Osteoblast (primary cell): ENCODE results near the gene DLG4. TPM values are rescaled to one million over a fixed set of nuclear protein-coding genes. Genes with fewer than 3 reads are reported as not detected.

Source experiments
- DNase-seq: peaks from one replicate; pipeline ENCODE4 v3.0.0; 2011; ENCODE audit warnings: low spot score, mixed read lengths; ENCODE audit not compliant: insufficient read length; ENCODE audit errors: missing footprints
- H2AFZ ChIP-seq: 2 replicates; pipeline ENCODE4 v1.6.0; 2011; ENCODE audit warnings: mild to moderate bottlenecking, low read length
- H3K27ac ChIP-seq: 2 replicates; pipeline ENCODE4 v1.5.1; 2011; ENCODE audit warnings: mild to moderate bottlenecking, low read depth, low read length, moderate library complexity
- H3K27me3 ChIP-seq: 2 replicates; pipeline ENCODE4 v1.6.0; 2012; ENCODE audit warnings: mild to moderate bottlenecking, control low read depth, inconsistent platforms, low read length, moderate library complexity; ENCODE audit not compliant: insufficient read depth
- H3K36me3 ChIP-seq: 2 replicates; pipeline ENCODE4 v1.5.1; 2011; ENCODE audit warnings: mild to moderate bottlenecking, low read length, control low read depth, moderate library complexity; ENCODE audit not compliant: insufficient read depth
- H3K4me1 ChIP-seq: 2 replicates; pipeline ENCODE4 v1.5.1; 2011; ENCODE audit warnings: mild to moderate bottlenecking, low read length, control low read depth, moderate library complexity; ENCODE audit not compliant: insufficient read depth
- H3K4me2 ChIP-seq: 2 replicates; pipeline ENCODE4 v1.6.0; 2011; ENCODE audit warnings: mild to moderate bottlenecking, low read length; ENCODE audit not compliant: insufficient read depth
- H3K4me3 ChIP-seq: fragments of 200-600 bp; sonication (generic); 3 replicates; pipeline ENCODE4 v1.5.1; 2012; ENCODE audit warnings: mild to moderate bottlenecking, low read length, inconsistent platforms; ENCODE audit not compliant: insufficient read depth
- H3K79me2 ChIP-seq: 2 replicates; pipeline ENCODE4 v1.6.0; 2012; ENCODE audit warnings: mild to moderate bottlenecking, low read length, control low read depth, inconsistent platforms; ENCODE audit not compliant: insufficient read depth
- H3K9me3 ChIP-seq: 2 replicates; pipeline ENCODE4 v1.5.1; 2011; ENCODE audit warnings: low read depth, low read length, control low read depth
- H4K20me1 ChIP-seq: 2 replicates; pipeline ENCODE4 v1.6.0; 2012; ENCODE audit warnings: mild to moderate bottlenecking, low read length, control low read depth; ENCODE audit not compliant: insufficient read depth
- CTCF ChIP-seq: IDR thresholded peaks from 2 replicates; pipeline ENCODE4 v1.5.1; 2011; ENCODE audit warnings: mild to moderate bottlenecking, low read depth, low read length, moderate library complexity; ENCODE audit errors: extremely low read depth
- total RNA-seq: library from RNA; depleted of rRNA; stranded (reverse); fragments of >200 nt; gene quantifications from 2 replicates; pipeline ENCODE4 v1.2.3, GENCODE V29; 2012

Gene DLG4
- total RNA-seq, 1 donor, result 10.1 TPM

GRCh38 chr17:7250695-7251627 lies 31.3 kb upstream of the DLG4 start:
- Histone ChIP-seq H3K79me2 (peaks cover 70% of the 10 kb centered on the region), H3K4me3 (peak overlapping the region; percentile 78), H3K27ac (peak overlapping the region; percentile 47), H3K4me2 (peak overlapping the region; percentile 94), H3K4me1 (peaks cover 17% of the 10 kb centered on the region), H3K36me3 (peaks cover 29% of the 10 kb centered on the region), H4K20me1 (peaks cover 3% of the 10 kb centered on the region), H3K9me3 (no peaks in the 10 kb centered on the region), H3K27me3 (no peaks in the 10 kb centered on the region), H2AFZ (peak overlapping the region; percentile 3)
- no peak for TF ChIP-seq CTCF
- DNase-seq, result no peak

- Histone ChIP-seq H3K79me2 (peaks cover 73% of the 10 kb centered on the region), H3K9me3 (no peaks in the 10 kb centered on the region), H3K27ac (peak overlapping the region; percentile 47), H3K4me3 (peak overlapping the region; percentile 78), H3K4me1 (peaks cover 17% of the 10 kb centered on the region), H3K4me2 (peak overlapping the region; percentile 94), H3K36me3 (peaks cover 27% of the 10 kb centered on the region), H4K20me1 (peaks cover 3% of the 10 kb centered on the region), H2AFZ (no peak overlapping the region), H3K27me3 (no peaks in the 10 kb centered on the region)
- TF ChIP-seq CTCF, result no peak
- DNase-seq, result no peak
Measured at GRCh38 chr17:7249830-7250229, 30.2 kb upstream of the DLG4 start.

- TF ChIP-seq CTCF, result no peak
- H3K9me3 ChIP-seq, result no peaks in the 10 kb centered on the region
- H3K79me2 ChIP-seq, result peaks cover 74% of the 10 kb centered on the region
- no peaks in the 10 kb centered on the region for H3K27me3 ChIP-seq
- peaks cover 27% of the 10 kb centered on the region for H3K36me3 ChIP-seq
- peaks cover 17% of the 10 kb centered on the region for H3K4me1 ChIP-seq
- H4K20me1 ChIP-seq, result peaks cover 3% of the 10 kb centered on the region
- H3K27ac ChIP-seq, result peak overlapping the region; percentile 39
- no peak for DNase-seq
- H3K4me3 ChIP-seq, result peak overlapping the region; percentile 0
- H2AFZ ChIP-seq, result no peak overlapping the region
- H3K4me2 ChIP-seq, result no peak overlapping the region
Measured at GRCh38 chr17:7249214-7249613, 29.6 kb upstream of the DLG4 start.

- no peak overlapping the region for H3K4me2 ChIP-seq
- no peaks in the 10 kb centered on the region for H3K27me3 ChIP-seq
- H4K20me1 ChIP-seq, result peaks cover 3% of the 10 kb centered on the region
- H3K4me1 ChIP-seq, result peaks cover 17% of the 10 kb centered on the region
- no peak overlapping the region for H2AFZ ChIP-seq
- no peak for DNase-seq
- no peak overlapping the region for H3K4me3 ChIP-seq
- peaks cover 76% of the 10 kb centered on the region for H3K79me2 ChIP-seq
- TF ChIP-seq CTCF, result no peak
- no peaks in the 10 kb centered on the region for H3K9me3 ChIP-seq
- H3K27ac ChIP-seq, result peak overlapping the region; percentile 39
- peaks cover 29% of the 10 kb centered on the region for H3K36me3 ChIP-seq
Measured at GRCh38 chr17:7248796-7249195, 29.2 kb upstream of the DLG4 start.
